Erythroblast (primary cell): ENCODE data around the gene B4GALNT1.
A peak's percentile ranks its signal among the peaks of the same experiment; 100 is the strongest.

Source experiments
- DNase-seq, 2 experiments: peaks; one replicate each; lab custom pipeline; 2025; lab: John Stamatoyannopoulos, UW
- GATA1 ChIP-seq: IDR thresholded peaks from 2 replicates; pipeline ENCODE4 v1.6.1; 2011; ENCODE audit warnings: low read depth, mild to moderate bottlenecking, control low read depth, low read length, moderate library complexity
- POLR2A ChIP-seq: IDR thresholded peaks from 2 replicates; pipeline ENCODE4 v1.6.1; 2011; ENCODE audit warnings: mild to moderate bottlenecking, low read length

B4GALNT1 gene

GRCh38 chr12:57610554-57611107 lies 22.4 kb downstream of the B4GALNT1 start:
- TF ChIP-seq POLR2A (no peak), GATA1 (no peak)
- peak in 1 of 2 experiments; percentile 42 for DNase-seq

DNA sequence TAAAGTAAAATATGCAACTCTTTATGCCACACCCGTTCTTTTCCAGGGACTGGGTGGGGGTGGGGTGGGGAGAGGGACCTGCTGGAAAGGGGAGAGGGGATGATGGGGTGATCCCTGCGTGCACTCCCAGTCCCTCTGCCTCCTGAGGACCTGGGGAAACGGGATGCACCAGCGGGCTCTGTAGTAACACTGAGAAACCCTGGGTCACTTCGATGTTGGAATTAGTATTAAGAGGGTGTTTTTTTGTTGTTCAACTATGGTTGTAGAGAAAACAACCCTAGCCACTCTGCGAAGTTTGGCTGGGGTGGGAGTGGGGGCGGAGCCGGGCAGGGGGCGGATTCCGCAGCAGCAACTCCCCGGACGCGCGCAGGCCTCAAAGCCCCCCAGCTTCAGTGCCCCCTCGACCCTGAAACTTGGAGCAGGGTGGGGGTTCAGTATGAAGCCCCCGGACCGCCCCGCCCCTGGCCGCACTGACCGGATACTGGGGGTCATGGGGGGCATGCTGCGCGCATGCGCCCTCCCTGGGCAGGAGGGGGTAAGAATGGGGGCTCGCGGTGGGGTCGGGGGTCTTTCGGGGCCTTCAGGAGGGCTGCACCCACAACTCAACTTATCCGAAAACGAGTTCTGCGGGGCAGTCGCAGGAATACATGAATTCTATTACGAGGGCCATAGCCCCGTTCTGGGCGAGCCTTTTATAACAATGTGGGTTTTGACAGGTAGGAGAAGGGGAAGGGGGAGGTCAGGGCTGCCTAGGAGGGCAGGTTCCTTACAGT lies 23.0 kb downstream of the B4GALNT1 start:
- TF ChIP-seq GATA1 = no peak
- TF ChIP-seq POLR2A = no peak
- no peak for DNase-seq

DNA sequence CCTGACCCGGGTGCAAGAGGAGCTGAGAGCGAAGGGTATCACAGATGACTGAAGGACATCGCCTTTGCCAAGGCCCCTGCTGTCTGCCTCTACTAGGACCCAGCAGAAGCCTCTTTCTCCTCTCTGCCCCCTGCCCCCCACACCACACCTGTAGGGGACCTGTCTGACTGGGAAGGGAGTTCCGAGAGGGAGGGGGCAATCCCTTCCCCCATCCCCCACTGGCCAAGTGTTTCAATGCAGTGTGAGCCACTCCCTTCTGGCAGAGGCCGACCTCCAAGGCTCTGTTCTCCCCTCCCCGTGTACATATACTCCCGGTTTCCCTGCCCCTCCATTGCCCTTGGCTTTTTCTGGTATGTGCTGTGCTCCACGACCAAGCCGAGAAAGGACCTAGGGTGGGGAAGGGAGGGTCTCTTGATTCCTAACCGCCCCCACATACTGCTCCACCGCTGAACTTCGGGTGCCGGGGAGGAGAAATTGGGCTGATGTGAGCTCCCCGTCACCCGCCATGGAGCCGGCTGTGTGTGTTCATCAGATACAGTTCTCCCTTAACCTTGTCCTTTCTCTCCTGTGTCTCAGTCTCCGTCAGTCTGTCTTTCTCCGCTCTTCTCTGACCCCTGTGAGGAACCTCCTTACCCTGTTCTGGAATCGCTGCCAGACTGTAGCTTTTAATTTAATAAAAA lies 23.8 kb downstream of the B4GALNT1 start:
- TF ChIP-seq GATA1 (no peak), POLR2A (no peak)
- DNase-seq = no peak

DNA sequence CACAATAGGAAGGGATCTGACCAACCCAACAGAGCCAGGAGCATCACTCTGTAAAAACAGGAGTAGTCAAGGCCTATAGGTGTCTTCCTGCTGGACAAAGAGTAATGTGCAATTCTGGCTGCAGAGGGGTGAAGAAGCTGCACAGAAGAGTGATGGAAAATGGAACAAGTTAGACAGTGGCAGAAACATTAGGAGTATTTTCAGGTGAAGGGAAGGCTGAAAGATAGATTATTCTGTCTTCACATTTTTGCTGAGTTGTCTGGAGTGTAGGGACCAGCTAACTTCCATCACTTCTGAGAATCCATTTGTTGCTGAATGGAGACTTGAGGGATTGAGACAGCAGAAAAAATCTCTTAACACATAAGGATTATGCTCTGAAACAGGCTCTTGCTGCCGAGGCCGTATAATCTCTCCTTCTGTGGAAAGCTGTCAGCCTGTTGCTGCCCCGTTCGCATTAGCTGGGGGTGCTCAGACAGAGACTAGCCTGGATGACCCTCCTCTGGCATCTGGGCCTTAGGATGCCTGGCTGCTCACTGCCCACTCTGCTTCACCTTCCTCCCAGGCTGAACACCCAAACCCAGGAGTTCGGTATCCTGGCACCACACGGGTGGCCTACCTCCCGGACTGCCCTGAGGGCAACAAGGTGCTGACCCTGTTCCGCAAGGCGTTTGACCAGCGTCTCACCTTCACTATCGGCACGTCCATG lies 24.9 kb downstream of the B4GALNT1 start:
- no peak for DNase-seq
- no peak for TF ChIP-seq POLR2A
- TF ChIP-seq GATA1 = no peak

- TF ChIP-seq POLR2A (no peak), GATA1 (no peak)
- DNase-seq = no peak
Measured at GRCh38 chr12:57606821-57607220, 26.2 kb downstream of the B4GALNT1 start.

GRCh38 chr12:57606399-57606798 lies 26.6 kb downstream of the B4GALNT1 start:
- DNase-seq = no peak
- TF ChIP-seq POLR2A = no peak
- TF ChIP-seq GATA1 = no peak

DNA sequence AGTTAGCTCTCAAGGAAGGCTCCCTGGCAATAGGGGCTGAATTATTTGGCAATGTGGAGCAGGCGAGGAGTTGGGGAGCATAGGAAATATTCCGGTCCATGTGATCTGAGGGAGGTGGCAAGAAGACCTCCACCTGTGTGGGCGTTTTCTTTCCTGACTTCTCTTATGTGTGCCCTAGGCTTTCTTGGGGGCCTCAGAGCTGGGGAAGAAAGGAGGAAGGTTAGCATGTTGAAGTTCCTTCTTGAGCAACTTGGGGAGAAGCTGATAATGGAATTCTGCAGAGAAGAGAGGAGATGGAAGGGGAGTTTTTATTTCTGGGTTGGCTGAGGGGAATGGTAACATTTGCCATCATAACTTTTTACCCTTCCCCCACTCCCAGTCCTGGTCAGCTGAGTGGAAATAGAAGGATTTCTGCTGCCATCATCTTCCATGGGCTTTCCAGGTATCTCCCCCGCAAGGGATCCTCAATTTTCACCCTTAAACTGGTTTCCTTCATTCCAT lies 27.1 kb downstream of the B4GALNT1 start:
- no peak for TF ChIP-seq POLR2A
- no peak for TF ChIP-seq GATA1
- no peak for DNase-seq

DNA sequence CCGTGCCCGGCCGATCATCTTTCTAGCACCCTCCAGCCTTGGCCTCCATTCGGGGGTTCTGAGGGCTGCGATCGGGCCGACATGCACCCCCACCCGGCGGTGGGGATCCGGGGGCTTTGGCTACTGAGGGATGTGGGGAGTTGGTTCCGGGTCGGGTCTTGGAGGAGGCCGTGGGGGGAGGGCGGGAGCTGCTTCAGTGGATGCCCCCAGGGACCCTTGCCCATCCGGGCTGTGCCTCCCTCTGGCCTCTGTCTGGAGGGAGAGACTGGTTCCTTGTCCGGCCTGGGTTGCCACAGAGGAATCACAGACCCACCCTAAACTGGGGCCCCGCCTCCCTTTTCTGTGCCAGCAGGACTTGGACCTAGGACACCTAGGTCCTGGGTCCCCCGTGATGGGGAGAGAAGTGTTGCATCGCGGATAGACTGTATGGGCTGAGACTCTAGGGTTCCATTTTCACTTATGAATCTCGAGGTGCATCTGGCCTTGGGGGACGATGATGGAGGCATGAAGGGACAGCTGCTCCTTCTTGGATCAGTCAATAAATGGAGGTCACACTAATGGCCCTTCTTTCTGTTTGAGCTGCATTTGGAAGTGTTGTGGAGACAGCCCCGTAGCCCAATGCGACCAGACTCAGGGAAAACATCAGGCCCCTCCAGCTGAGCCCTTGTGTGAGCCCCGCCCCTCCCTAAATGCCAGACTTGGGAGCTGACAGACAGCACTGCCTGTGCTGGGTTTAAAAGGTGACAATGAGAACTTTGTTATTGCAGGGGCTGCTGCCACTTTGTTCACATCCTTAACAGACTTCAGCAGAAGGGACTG lies 27.8 kb downstream of the B4GALNT1 start:
- TF ChIP-seq GATA1 (no peak), POLR2A (no peak)
- no peak for DNase-seq

DNA sequence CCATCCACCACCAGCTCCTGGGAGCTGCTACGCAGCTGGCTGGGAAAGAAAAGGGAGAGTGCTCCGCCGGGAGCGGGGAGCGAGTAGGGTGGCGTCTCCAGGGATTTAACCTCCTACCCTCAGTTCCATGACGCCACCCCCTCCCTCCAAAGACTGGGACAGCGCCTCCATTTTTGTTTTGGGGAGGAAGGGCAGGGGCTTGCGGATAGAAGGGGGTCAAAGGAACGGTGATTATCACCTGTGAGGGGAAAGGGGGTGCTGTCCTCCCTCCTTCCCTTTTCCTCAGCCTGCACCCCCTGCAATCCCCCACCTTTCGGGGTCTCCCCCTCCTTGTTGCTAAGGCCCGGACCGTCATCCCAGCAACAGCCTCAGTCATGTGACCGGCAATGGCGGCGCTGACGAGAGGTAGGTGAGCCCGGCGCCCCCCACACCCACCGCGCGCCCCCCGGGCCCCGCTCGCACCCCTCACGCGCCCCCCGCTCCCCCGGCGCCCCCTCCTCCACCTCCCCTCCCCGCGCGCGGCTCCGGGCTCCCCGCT lies 28.5 kb downstream of the B4GALNT1 start, which contains the start of gene DTX3:
DTX3 (plus strand) TSS at position 371 of the 538 bp plus-strand sequence. CDS start 1,694 bp downstream, outside the sequence.
- no peak for DNase-seq
- TF ChIP-seq POLR2A = no peak
- TF ChIP-seq GATA1 = no peak

- no peak for TF ChIP-seq GATA1
- no peak for TF ChIP-seq POLR2A
- DNase-seq = no peak
Measured at GRCh38 chr12:57603815-57604453, 29.1 kb downstream of the B4GALNT1 start.

GRCh38 chr12:57603324-57603723 lies 29.7 kb downstream of the B4GALNT1 start:
- DNase-seq = no peak
- TF ChIP-seq GATA1 = no peak

- no peak for DNase-seq
- no peak for TF ChIP-seq POLR2A
- no peak for TF ChIP-seq GATA1
Measured at GRCh38 chr12:57602544-57602943, 30.5 kb downstream of the B4GALNT1 start.

GRCh38 chr12:57600395-57600794 lies 32.6 kb downstream of the B4GALNT1 start:
- no peak for DNase-seq
- no peak for TF ChIP-seq GATA1
